Renal cortex interstitium (tissue), 11 donors: ENCODE data around the gene HGF. TPM values are rescaled to one million over a fixed set of nuclear protein-coding genes. Genes with fewer than 3 reads are reported as not detected.
A peak's percentile ranks its signal among the peaks of the same experiment; 100 is the strongest.

Experiments
- DNase-seq, 11 donors: peaks; one replicate each; pipeline ENCODE4 v3.0.0-alpha.2; 2013; ENCODE audit warnings: low read depth in 9 of 11, low spot score in 4 of 11; ENCODE audit errors: extremely low read depth in 1 of 11
- polyA plus RNA-seq, 3 donors: library from polyadenylated mRNA; unstranded; fragments of 120-200 nt; gene quantifications; one replicate each; pipeline ENCODE4 v1.2.1, GENCODE V29; 2013; ENCODE audit not compliant: insufficient read length in 3 of 3

The HGF gene
- polyA plus RNA-seq, 3 donors, result 1.8 to 3.1 (median 2.8) TPM

DNA sequence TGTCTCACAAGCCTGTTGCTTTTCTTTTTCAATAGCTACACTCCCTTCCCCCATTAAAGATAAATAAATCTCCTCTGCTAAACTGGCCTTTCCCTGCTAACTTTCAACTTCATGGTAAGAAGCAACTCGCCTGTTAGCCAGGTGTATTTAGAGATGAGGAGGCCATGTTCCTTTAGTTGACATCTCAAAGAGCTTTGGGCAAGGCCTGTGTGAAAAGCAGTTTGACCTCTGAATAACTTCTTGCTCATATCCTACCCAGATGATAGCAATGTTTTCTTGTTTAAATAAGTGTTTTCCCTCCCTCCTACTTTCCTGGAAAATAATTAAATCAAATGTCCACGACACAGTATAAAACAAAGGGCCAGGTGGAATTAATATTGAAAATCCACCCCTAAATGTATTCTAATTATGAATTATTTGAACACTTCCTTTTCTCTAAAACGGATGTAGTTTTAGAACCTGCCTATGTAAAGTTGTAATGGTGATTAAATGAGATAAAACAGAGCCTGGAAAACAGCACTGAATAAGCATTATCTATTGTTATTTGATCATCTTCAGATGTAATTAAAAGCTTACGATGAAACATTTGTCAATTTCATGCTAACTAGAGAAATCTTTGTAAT is 78.5 kb downstream of the HGF start:
- no peak for DNase-seq

DNA sequence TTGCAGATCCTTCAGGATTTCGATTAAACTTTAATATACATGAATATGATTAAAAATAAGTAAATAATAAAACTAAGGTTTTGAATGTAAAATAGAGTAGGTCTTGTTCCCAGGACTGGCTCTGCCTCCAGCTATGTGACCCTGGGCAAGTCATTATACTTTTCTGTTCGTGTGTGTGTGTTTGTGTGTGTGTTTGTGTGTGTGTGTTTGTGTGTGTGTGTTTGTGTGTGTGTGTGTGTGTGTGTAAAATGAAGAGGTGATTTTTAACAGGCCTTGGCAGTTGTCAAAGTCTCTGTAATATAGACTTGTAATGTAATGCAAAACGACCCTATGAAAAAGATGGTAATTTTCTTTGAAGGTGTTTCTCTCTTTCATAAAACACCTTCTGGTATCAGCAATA is 79.2 kb downstream of the HGF start:
- DNase-seq, result no peak

DNA sequence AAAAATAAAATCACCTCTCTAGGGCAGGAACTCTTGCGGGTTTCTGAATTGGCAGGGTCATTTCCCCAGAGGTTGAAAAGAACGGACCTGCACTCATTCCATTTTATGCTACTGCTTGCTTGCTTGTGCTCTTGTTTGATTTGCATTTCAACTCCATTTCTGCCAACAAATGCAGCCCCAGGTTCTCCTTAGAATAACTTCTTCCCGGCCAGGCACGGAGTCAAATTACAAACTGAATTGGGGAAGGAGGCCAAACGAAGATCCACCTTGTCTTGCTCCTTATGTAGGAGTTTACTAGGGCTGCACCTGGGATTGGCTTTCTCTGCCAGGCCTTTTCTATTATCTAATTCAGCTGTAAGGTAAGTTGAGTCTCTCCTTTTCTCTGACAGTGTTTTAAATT is 79.6 kb downstream of the HGF start:
- no peak for DNase-seq

DNA sequence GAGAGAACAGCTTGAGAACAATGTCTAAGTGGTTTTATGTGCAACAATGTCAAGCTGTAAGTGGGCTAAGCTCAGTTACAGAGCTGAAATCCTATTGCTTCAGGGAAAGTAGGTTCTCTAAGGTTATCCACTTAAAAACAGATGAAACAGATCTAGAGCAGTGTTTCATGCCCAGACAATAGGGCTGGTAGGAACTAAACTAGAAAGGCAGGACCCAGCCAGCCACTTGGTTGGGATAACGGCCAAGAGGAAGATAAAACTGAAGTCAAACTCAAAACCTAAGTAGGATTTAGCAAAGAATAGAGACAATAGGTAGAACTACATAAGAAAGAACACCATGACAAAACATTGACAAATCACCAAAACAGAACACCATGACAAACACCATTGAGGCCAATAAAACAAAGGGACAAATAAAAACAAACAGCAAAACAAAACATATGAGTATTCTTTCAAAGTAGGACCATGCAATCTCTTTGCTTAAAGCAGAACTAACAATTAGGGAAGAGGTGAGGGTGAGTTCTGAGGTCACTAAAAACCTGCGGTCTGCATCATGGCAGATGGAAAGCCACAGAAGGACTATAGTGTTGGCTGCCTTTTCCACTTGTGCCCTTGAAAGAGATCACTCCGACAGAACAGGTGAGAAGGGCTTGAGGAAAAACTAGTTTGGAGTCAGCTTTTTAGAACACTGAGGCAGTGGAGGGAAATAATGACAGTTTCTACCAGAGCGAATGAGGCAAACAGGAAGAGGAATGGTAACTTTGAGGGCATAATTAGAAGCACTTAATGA is 81.0 kb downstream of the HGF start:
- no peak for DNase-seq

DNA sequence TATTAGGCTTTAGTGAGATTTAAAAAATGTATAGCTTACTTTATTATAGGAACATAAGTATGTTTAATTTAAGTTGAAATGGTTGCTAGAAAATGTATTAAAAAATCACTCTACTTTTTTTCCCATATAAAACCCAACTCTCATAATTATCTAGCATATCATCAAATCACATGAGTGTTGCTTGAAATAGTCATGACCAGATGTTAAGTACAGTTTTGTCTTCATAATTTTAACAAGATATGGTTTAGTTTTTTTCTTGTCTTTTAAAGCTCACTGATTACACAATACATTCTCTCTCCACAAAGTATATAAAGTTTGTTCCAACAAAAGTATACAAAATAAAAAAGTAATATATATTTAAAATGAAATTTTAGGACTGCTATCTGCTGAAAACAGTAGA is 82.8 kb downstream of the HGF start:
- DNase-seq, result no peak

DNA sequence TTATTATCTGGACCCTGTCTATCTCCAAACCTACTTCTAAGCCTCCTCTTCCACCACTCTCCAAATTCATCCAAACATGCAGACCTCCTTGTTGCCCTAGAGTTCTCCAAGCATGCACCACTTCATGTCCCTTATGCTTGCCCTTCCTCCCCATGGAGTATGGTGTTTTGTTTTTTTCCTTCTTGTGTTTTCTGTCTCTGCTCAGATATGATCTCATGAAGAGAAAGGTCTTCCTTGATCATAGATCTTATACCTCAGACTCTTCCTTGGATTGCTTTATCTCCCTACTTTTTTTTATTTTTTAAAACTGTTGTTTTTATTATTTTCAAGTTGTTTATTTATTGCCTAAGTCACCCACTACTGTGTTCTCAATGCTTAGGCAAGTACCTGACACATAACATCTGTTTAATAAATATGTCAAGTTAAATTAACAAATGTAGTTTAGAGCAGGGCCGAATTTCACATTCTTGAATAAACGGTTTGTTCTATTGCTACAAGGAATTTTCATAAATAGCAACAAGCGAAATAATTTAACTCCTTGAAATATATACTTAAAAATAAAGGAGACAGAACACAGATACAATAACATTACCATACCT is 84.5 kb downstream of the HGF start:
- peak in 6 of 11 donors; percentile 23 to 38 (median 36) for DNase-seq

DNA sequence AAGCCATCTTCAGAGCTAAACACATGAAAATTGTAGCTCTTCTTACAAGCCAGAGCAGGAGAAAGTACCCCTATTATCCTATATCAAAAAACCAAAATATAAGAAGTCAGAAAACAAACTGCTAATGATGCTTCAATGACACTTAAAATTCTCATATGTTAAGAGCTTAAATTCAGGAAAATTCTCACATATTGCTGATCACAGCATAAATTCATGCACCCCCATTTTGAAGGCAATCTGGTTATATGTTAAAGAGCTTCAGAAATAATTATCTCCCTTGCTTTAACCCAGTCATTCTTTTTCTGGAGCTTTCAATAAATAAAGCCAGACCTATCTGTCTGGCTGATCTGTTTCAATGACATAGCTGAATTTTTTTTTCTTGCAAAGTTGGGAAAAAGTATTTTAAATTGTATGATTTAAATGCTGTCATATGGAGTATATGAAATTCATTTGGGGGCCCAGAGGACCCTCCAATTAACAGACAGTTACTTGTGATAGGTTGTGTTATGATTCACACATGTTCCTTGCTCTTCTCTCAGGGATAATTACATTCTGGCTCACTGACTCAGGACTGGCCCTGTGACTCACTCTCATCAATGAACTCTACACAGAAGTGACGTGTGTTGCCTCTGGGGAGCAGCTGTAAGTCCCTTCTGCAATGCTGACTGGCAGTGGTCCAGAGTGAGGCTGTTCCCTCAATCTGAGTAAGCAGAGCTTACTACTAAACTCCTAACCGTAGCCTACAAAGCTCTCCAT is 85.2 kb downstream of the HGF start:
- DNase-seq, result peak in 8 of 11 donors; percentile 33 to 65 (median 52)

DNA sequence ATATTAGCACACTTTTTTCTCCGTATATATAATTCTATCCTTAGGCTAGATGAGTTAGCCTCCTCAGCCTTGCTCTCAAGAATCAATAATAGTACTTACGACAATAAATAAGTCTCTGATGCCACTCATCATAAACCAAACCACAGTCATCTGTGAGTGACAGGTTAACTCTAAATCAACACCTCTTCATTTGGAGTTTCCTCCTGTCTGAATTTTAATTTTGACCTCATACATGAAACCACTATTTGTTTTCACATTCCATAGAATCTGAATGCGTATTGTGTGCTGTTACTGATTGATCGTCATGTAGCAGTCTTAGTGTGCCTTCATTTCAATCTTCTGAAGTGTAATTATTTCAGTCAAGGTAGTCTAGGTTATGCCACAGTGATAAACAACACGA is 85.8 kb downstream of the HGF start:
- no peak for DNase-seq

DNA sequence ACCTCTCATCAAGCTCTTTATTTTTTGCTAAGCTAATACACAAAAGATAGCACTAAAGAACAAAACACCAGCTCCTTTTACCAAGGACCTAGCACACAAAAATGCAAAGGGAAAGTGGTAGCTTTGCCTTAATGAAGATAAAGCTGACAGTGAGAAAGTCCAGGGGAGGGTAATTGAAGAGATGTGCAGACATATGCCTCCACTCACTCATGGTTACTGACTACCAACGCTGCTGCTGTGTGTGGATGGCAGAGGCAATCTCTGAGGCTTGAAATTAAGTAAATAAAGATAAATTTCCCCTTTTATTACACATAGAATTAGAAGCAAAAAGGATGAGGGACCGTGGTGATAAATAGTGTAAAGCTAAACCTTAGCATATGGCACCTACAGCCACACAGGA is 87.0 kb downstream of the HGF start:
- DNase-seq, result no peak

DNA sequence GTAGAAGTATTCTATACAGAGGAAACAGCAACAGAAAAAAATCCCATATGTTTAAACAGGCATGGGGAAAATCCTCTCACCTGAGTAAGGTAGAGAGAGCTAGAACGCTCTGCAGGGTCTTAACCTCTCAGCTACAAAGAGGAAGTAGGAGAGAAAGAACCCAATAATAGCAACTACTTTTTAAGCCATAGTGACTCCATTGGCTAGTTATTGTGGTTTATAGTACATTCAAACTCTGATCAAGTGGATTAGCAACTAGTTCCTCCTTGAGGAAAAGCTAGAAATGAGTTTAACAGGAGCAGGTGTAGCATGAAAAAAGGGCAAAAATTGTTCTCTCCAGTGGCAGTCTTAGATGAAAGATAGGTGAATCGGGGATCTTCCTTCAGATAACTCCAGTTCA is 89.7 kb downstream of the HGF start:
- no peak for DNase-seq

DNA sequence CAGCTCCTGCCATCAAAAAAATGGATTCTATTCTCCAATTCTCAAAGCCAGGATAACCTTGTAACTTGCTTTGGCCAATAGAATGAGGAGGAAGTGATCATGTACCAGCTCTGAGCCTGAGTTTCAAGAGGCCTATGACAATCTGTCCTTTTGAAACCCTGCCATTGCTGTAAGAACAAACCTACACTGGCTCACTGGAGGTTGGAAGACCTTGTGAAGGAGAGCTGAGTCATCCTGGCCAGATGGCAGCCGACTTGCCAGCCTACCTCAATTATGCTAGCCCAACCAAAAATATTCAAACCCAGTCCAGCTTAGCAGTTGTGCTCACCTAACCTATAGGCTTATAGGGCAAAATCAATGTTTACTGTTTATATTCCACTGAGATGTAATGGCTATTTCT is 93.0 kb downstream of the HGF start:
- DNase-seq, result no peak

DNA sequence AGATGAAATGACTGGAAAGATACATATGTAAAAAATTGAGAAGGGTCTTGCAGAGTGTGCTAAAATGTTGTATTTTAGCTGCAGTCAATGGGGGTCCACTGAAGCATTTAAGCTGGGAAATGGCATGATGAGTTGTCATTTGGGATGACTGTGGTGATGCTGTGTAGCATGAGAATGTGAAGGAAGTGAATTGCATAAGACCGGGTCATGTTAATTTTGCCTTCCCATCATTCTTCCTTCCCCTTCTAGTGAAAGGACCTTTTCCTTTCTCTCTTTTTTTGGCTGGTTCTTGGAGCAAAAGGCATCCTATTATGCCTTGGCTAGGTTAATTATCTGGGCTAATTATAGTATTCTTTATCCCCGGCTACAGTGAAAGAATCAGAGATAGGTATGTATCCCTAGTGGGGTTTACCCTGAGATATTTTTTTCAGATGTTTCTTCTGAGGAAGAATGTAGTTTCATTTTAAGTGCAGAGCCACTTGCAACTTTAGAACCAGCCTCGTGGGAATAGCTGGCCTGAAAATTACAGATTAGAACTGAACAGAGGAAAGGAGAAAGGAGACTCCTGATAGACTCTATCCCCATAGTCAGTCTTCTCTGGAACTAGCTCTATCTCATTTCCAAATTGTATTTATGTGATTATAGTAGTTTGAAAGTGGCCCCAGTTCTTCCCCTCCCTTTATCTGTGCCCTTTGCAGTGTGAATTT is 93.6 kb downstream of the HGF start:
- no peak for DNase-seq

DNA sequence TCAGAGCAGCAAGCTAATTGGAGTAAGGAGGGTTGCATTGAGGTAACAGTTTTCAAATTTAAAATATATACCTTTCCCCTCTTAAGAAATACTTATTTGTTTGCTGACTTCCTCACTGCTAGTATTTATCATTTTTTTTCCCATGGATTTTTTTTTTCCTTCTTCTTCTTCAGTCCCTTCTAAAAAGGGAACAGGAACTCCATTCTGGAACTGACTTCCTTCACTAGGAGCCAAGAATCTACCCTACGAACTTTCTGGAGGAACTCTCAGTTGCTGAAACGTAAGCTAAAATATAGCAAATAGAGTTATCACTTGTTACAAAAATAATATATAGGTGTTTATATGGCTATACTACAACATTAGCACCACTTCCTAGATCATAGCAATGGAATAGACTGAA is 95.4 kb downstream of the HGF start:
- DNase-seq, result no peak

DNA sequence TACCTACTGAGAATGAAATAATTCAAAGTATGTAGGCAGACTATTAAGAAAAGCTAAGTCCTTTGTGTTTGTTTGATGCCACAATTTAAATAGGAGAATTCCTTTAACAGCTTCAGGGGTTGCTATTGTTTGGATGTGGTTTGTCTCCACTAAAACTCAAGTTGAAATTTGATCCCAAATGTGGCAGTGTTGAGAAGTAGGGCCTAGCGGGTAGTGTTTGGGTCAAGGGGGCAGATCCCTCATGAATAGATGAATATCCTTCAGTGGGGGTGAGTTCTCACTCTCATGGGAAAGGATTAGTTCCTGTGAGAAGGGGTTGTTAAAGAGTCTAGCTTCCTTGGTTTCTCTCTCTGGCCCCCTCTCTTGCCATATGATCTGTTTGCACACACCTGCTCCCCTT is 97.0 kb downstream of the HGF start:
- DNase-seq, result no peak

DNA sequence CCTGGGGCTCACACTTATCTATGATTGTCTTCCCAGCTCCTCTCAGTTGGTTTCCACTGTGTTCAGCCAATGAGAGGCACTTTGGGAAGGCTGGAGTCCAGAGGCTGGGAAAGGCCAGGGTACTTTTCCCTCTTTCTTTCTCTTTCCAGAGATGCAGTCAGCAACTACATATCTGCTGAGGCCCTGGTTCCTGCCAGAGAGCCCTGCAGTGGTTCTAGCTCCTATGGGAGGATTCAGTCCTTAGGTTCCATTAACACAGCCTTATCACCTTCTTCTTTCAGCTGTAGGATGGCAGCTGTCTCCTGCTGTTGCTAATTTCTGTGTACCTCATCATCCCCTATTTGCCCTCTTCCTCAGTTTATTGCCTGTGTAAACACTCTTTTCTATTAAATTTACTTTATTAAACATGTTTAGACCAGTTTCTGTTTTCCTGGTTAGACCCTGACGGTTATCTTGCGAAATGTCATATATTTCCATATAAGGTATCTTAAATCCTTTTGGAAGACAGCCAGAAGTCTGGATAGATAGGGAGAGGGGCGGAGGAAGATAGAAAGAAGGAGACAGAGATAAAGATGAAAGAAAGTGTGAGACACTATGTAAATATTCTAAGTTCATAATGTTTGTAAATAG is 100.3 kb downstream of the HGF start:
- no peak for DNase-seq

DNA sequence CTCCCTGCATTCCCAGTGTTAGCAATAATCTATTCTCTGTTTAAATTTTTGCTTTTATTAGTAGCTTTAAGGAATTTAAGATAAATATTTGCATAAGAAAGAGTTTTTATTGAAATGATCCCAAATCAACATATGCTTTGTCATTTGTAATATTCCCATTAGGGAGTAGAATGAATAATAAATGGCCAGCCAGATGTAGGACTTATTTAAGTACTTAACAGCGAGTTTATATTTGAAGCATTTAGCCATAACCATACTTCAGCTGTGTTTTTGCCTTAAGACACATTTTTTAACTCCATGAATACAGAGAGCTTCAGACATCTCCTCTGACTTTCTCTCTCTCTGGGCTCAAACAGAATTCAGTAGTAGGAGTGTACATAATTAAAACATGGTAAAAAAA is 103.6 kb downstream of the HGF start:
- no peak for DNase-seq

DNA sequence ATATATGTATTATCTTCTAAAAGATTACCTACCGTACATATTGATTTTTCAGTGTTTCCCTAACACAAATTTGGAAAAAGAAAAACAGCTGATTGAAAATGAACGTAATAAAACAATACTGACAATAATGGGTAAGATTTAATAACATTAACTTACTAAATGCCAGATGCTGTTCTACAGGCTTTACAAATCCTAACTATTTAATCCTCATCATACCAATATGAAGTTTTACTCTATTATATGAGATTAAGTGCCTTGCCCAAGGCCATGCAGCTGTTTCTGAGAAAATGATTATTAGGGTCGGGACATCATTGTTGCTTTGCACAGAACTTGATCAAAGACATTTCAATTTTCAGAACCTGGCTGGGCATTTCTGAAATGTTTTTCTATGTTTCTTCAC is 104.6 kb downstream of the HGF start:
- DNase-seq, result no peak

DNA sequence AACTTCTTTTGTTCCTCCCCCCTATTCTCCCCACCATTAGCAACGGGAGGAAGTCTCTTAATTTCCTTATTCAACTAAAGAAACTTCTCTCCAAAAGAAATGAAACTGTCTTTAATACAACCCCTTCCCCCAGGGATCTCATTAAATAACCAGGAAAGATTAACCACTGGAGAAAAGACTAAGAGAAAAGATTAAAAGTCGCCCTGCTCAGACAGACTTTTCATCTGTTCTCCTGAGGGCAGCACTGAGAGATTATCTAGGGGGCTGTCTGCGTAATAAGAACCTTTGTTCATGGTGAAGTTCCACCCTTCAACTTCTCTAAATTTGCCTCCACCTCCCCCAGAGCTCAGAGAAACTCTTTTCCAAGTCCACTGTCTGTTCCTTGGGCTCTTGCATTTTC is 105.5 kb downstream of the HGF start:
- DNase-seq, result no peak

DNA sequence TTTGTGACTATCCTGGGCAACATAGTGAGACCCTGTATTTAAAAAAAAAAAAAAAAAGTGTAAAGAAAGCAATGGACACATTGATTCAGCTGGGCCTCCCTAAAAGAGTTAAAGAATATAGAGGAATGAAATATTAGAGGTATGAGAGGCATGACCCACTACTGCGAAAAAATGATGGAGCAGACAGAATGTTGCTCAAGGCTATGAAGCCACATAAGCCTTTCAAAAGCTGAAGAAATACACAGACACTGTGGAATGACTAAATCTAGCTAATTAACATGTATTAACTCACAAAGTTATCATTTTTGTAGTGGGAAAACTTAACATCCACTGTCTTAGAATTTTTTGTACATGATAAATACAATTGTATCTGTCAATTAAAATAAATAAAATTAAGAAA is 107.3 kb downstream of the HGF start:
- DNase-seq, result no peak
